HG03045 (cell line): Measurements from ENCODE around the gene SLC2A5.

ENCODE experiments used
- ATAC-seq: cut with Tn5 transposase; IDR thresholded peaks from one replicate; pipeline ENCODE4 v1.9.1; 2021; ENCODE audit warnings: mild to moderate bottlenecking, moderate library complexity; ENCODE audit not compliant: unreplicated experiment

SLC2A5 gene

DNA sequence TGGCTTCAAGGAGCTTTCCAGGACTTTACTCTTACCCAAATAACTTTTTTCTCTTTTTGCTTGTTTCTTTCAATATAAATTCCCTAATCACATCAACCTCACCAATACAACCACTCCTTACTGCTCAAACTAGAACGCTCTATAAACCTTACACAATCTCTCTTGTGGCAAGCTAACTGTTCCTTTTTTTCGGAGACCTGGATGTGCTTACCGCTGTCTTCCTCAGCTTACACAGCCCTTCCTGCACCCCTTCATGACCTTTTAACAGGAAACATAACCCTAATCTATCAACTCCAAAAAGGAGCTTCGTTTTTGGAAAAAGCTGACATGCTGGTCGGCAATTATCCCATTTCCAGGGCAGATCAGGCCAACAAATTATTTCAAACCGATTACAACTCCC, 24.1 kb upstream of the SLC2A5 start:
- no peak for ATAC-seq

DNA sequence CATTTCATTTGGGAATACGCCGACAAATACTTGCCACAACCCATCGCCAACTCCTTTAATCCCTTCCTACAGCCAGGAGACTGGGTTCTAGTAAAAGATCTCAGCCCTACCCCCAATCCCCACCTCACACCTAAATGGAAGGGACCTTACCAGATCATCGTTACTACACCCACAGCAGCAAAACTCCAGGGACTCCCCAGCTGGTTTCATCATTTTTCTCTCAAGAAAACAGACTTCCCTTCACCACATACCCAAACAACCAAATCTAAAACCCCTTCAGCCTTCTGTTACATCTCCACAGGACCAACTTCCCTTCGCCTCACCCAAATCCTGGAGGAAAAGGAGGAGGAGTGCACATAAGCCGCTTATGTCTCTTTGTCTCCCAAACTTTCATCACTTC, 23.7 kb upstream of the SLC2A5 start:
- ATAC-seq: no peak

DNA sequence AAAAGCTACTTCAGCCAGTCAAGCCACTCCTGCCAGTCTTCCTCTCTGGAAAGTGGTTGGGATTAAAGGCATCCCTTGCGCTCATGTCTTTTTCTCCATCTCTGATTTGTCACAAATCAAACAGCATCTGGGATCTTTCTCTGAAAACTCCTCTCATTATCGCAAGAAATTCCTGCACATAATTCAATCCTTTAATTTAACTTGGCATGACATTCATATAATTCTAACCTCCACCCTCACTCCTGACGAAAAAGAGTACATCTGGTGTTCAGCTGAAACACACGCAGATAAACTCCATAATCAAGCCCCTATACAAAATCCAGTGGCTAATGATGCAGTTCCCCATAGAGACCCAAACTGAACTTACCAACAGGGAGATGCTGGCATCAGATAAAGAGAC, 19.4 kb upstream of the SLC2A5 start:
- ATAC-seq: no peak

DNA sequence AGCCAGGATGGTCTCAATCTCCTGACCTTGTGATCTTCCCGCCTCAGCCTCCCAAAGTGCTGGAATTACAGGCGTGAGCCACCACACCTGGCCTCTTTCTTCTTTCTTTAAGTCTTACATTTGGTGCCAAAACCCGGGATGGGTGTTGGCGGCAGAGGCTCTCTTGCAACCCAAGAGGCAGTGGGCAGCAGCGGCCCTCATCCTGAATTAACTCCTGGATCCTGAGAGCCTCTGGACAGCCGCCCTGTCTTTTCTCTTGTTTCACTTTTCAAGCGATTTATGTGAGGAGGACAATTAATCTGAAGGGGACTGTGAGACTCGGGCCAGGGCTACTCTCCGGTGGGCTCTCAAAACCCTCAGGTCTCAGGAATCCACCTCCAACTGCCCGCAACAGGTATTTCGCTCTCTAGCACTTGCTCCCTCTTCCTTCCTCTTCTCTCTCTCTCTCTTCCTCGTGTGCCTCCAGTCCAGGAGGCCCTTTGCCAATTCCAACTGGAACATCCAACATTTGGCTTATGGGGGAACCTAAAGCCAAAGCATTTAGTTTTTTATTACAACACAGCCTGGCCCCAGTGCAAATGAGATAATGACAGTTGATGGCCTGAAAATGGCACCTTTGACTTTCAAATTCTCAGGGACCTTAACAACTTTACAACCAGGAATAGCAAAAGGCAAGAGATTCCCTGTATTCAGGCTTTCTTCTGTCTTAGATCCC, 18.1 kb upstream of the SLC2A5 start:
- no peak for ATAC-seq

DNA sequence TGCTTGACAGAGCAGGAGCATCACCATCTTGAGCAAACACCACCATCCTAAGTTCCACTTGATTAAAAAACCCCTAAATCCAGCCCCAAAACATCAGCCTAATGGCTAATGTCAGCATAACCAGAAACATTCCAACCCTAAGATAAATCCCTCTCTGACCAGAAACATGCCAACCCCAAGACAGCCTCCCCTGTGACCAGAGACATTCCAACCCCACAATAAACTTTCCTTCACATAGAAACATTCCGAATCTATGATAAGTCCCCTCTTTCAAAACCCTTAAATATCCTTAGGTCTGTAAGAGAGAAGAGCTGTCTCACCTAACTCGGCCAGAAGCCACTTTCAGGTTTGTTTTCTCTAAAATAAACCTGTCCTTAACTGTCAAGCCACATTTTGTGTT, 17.4 kb upstream of the SLC2A5 start:
- no peak for ATAC-seq

DNA sequence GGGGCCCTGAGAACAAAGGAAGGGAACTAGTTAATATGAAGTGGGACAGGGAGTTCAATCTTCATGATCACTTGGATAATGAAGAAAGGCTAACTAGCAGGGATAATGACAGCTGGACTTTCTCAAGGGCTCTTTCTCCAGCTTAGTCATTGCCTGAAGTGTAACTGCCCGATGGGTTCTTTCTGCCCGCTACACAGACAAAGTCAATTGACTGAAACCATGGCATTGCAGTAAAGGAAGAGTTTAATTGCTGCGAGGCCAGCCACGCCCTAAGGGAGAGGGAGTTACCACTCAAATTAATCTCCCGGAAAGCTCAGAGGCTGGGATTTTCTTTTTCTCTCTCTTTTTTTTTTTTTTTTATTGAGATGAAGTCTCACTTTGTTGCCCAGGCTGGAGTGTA, 16.6 kb upstream of the SLC2A5 start:
- no peak for ATAC-seq

DNA sequence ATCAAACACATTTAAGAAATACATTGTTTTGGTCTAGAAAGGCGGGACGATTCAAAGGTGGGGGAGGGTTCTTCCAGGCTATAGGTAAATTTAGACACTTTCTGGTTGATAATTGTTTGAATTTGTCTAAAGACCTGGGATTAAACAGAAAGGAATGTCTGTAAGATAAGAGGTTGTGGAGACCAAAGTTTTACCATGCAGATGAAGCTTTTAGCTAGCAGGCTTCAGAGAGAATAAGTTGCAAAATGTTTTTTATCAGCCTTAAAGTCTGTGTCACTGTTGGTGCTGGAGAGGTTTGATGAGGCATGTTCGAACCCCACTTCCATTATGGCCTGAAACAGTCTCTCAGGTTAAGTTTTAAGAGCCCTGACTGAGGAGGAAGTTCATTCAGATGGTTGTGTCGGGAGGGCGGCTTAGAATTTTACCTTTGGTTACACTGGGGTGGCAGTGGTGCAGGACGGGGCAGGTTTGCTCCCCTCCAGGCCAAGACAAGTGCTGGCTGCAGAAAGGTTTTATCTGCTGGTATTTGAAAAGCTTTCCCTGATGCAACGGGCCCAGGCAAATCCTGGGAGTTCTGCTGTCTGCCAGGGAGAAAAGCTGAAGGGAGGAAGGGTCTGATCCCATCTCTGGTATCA, 16.0 kb upstream of the SLC2A5 start:
- ATAC-seq: no peak

DNA sequence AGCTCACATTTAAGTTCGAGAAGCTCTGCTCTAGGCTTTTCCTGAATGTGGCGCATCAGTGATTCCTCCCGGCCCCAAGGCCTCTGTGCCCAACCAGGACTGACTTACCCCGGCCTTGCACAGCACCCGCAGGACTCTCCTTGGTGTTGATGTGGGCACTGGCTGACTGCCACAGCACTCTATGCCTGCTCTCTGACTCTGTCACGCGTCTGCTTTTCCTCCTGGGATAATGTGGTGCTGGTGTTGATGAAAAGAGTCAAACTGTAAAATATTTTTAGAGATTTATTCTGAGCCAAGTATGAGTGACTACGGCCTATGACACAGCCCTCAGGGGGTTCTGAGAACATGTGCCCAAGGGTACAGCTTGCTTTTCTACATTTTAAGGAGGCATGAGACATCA, 15.5 kb upstream of the SLC2A5 start:
- ATAC-seq: no peak

DNA sequence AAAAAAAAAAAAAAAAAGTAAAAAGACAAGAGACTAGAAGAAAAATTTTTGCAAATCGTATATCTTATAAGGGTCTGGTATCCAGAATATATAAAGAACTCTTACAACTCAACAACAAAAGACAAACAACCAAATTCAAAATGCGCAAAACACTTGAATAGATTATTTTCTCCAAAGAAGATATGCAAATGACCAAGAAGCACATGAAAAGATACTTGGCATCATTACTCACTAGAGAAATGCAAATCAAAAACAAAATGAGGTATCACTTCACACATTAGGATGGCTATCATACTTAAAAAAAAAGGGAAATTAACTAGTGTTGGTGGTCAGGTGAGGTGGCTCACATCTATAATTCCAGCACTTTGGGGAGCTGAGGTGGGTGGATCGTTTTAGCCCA, 12.0 kb upstream of the SLC2A5 start:
- ATAC-seq: no peak

DNA sequence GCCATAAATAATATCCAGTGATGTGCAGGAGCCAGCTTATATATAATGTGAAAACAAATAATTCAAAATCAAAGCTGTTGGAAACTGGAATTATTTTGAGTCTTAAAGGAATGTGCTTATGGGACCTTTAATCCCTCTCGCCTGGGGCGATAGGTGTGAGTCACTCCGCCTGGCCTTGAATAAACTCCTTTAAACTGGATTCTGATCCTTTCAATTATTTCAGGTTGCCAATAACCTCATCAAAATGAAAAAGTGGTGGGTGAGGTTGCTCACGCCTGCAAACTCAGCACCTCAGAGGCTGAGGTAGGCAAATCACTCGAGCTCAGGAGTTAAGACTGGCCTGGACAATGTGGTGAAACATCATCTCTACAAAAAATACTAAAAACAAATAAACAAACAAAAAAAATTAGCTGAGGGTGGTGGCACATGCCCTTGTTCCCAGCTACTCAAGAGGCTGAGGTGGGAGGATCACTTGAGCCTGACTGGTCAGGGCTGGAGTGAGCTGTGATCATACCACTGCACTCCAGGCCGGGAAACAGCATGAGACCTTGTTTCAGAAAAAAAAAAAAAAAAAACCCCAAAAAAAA, 11.4 kb upstream of the SLC2A5 start:
- ATAC-seq: peak; percentile 21

DNA sequence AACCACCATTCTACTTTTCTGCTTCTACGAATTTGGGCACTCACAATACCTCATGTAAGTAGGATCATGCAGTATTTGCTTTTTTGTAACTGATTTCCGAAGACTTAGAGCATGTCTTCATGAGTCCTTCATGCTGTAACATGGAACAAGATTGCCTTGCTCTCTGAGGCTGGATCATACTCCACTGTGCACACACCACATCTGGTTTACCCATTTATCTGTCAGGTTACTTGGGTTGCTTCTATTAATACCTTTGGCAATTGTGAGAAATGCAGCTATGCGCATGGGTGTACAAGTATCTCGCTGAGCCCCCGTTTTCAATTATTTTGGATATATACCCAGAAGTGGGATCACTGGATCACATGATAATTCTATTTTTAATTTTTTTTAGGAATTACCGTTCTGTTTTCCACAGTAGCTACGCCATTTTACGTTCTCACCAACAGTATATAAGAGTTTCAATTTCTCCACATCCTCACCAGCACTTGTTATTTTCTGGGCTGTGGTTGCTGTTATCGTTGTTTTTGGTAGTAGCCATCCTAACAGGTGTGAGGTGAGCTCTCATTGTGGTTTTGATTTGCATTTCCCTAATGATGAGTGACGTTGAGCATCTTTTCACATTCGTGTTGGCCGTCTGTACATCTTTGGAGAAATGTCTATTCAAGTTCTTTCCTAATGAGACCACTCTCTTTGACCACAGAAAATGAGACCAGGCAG, 10.7 kb upstream of the SLC2A5 start:
- ATAC-seq: peak; percentile 56

DNA sequence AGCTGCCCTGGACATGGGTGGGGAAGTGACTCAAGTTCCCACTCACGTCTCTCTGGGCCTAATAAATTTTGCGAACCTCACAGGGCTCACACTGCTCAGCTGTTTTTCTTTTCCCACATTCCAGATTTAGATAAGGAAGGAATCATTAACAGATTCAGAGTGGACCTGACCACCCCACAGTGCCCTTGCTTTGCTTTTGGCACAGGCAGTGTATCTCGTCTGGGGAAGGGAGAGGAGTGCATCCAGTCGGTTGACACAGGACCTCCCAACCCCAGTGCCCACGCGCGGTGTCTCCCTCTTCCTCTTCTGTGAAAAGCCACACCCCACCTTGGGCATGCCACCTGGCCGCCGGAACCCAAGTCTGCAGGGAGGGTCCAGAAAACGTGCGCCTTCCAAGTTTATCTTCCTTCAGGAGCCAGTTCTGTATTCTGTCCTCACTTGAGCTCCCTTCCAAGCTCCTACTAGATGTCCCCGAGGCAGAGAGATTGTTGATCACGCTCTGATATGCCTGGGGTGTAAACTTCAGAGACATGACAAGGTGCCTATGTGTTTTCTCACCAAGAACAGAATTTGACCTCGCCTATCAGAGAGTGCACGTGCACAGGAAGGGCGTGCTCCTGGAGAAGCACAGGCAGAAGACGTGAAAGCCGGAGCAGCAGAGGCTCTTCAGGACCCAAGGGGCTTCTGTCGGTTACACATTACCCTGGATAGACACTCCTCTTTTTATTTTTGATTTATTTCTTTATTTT, 9.5 kb upstream of the SLC2A5 start:
- no peak for ATAC-seq

DNA sequence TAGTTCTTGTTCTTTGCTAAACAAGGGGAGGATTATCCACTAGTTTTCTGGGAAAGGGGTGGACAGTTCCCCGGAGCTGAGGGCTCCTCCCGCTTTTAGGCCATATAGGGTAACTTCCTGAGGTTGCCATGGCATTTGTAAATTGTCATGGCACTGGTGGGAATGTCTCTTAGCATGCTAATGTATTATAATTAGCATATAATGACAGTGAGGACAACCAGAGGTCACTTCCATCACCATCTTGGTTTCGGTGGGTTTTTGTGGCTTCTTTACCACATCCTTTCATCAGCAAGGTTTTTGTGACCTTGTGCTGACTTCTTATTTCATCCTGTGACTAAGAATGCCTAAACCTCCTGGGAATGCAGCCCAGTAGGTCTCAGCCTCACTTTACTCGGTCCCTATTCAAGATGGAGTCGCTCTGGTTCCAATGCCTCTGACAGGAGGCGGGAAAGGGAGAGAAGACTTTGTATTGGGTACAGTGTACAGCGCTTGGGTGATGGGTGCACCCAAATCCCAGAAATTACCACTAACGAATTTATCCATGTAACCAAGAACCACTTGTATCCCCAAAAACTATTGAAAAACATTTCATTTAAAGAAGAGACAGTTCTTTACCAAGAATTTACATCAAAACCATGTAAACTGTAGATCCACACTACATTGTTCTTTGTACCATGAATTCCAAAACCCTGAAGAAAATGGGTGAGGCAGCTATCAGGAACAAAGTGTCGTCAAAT, 8.7 kb upstream of the SLC2A5 start:
- no peak for ATAC-seq

DNA sequence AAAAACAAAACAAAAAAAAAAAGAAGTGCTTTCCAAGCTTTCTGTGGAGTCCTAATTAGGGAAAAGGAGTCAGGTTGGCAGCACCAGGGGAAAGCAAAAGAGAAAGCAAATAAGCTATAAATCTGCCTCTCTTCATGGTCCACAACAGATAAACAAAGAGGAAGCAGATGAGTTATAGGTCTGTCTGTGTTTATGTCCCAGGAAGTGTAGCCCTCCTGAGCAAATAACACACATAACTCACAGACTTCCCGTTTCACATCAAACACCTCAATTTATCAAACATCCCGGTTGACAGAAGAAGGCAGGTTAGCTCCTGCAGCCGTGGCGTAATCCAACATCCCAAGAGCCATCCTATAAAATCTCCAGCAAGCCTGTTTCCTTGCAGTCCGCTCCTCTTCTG, 5.6 kb upstream of the SLC2A5 start:
- no peak for ATAC-seq

DNA sequence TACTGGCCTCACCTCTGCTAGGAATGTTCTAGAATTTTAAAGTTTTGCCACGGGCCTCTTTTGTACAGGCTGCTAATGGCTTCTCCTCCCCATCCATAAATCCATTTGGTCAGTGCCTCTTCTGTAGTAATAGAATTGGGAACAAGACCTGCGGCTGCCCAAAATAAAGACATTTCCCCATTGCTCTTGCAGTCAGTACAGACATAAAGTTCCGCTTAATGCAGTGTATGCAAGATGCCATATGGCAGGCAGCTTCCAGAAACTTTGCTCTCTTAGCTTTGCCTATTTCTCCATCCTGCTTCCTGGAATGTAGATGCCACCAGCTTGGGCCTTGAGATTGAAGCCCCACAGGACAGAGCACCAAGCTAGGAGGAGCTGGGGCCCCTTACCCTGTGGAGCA, 3.7 kb upstream of the SLC2A5 start:
- no peak for ATAC-seq

DNA sequence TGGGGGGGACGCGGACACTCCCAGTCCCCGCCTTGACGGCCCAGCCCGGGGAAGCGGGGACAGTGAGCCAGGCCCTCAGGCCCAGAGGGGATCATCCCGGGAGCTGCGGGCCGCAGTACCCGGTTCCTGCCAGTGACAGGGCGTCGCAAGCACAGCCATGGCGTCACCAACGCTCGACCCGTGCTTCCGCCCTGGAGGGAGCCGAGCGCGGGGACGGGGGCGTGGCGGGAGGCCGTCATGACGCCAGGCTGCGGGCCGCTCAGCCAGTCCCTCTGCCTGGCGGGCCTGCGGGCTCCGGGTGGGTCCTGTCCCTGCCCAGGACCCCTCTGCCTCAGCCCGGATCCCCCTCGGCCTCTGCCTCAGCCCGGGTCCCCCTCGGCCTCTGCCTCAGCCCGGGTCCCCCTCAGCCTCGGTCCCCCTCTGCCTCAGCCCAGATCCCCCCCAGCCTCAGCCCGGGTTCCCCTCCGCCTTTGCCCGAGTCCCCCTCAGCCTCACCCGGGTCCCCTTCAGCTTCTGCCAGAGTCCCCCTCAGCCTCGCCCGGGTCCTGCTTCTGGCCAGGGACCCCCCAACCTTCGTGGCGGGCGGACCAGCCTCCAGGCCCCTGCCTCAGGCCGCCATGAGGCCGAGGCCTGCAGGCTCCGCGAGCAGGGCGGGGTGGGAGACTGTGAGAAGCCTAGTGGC, 2.3 kb upstream of the SLC2A5 start:
- ATAC-seq: no peak

DNA sequence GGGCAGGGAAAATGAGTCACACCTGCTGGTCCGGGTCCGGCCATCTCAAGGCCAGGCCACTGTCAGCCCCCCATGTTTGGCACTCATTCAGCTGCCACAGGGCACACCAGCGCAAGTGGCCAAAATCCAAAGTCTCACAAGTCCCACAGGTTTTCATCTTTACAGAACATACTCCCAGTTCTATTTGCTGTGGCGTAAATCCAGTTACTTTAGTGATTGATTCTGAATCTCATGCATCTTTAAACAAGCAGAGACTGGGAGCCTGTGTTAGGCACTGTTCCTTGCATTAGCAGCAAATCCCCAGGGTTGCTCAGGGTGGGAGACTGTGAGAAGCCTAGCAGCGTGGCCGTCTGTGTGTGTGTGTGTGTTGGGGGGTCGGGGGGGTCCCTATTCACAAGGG, 1.1 kb upstream of the SLC2A5 start:
- no peak for ATAC-seq

DNA sequence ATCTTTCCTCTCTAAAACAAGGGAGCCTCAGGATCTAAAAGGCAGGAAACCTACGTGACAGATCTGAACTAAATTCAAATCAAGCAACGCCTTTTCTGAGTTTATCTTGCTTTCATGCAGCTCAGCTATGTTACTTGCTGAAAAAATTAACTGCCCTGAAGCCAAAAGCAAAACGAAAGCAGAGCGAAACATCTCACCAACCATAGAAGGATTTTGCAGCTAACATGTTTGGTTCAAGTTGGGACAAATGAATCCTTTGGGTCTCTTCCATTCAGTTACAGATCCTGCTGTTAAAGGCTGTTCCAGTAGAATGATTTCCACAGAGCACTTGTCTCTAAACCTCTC, 482 bp downstream of the SLC2A5 start:
- ATAC-seq: no peak

DNA sequence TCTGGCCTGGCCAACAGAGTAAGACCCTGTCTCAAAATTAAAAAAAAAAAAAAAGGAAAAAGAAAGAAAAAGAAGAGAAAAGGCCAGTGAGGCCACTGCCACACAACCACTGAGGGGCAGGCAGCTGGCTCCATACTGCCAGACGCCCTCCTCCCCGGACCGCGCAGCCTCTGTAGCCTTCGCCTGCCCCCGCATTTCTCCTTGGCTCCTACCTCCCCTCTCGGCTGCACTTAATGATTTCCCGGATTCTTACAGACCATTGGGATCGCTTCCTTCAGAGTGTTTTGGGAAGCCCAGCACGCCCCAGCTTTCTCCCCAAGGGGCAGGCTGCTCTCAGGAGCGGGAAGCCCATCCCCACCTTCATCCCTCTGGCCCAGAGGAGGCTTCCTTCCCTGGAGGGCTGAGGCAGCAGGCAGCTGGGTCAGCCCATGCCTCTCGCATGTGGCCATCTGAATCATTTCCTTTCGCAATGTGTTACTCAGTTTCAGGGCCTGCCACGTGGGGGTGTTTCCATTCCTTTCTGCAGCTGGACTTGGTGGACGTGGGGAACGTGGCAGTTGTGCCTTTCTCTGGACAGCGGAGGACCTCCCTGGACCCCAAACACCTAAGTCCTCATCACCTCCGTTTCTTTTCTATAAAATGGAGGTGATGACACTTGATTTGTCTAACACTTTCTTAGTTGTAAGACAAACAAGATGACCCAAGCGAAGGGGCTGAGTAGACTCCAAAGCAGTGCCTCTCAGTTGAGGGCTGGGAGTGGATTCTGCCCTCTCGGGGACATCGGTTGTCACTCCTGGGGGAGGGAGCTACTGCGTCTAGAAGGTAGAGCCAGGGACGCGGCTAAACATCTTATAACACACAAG, 2.3 kb downstream of the SLC2A5 start:
- ATAC-seq: no peak
